Keratinocyte (primary cell): ENCODE results near the gene C7orf25. TPM values are rescaled to one million over a fixed set of nuclear protein-coding genes. Genes with fewer than 3 reads are reported as not detected.

ENCODE experiments used
- DNase-seq: peaks from one replicate; pipeline ENCODE4 v3.0.0-alpha.2; 2011; ENCODE audit warnings: low read depth, missing footprints, low spot score
- FAIRE-seq: peaks from 2 replicates; lab custom pipeline; 2011; peaks lifted over from hg19 to GRCh38; lab: Jason Lieb, UNC
- H2AFZ ChIP-seq: 2 replicates; pipeline ENCODE4 v1.6.0; 2012; ENCODE audit warnings: low read length, control low read depth, inconsistent platforms; ENCODE audit not compliant: control insufficient read depth
- H3K27ac ChIP-seq: 2 replicates; pipeline ENCODE4 v1.5.1; 2011; ENCODE audit warnings: low read length; ENCODE audit not compliant: control insufficient read depth, insufficient read depth
- H3K27me3 ChIP-seq: 3 replicates; pipeline ENCODE4 v1.6.0; 2011; ENCODE audit warnings: low read length; ENCODE audit not compliant: control insufficient read depth, insufficient read depth; ENCODE audit errors: extremely low read depth
- H3K36me3 ChIP-seq, 2 experiments: 2 replicates in 1 of 2; 3 replicates in 1 of 2; pipeline ENCODE4 v1.5.1; 2011; ENCODE audit warnings: low read length in 2 of 2, mild to moderate bottlenecking in 1 of 2; ENCODE audit not compliant: control insufficient read depth in 2 of 2, insufficient read depth in 2 of 2; ENCODE audit errors: extremely low read depth in 1 of 2
- H3K4me1 ChIP-seq: 3 replicates; pipeline ENCODE4 v1.5.1; 2011; ENCODE audit warnings: low read length; ENCODE audit not compliant: control insufficient read depth, insufficient read depth; ENCODE audit errors: extremely low read depth
- H3K4me2 ChIP-seq: 3 replicates; pipeline ENCODE4 v1.6.0; 2011; ENCODE audit warnings: low read depth, low read length; ENCODE audit not compliant: control insufficient read depth, insufficient read depth; ENCODE audit errors: extremely low read depth
- H3K4me3 ChIP-seq, 3 experiments: fragments of 200-600 bp in 1 of 3; sonication (generic) in 1 of 3; 2 replicates in 2 of 3; 3 replicates in 1 of 3; pipeline ENCODE4 v1.5.1; 2011 to 2016; ENCODE audit warnings: low read length in 3 of 3, mild to moderate bottlenecking in 3 of 3, control low read depth in 2 of 3, inconsistent platforms in 1 of 3, low read depth in 1 of 3, mixed read lengths in 1 of 3, mixed run types in 1 of 3, moderate library complexity in 1 of 3; ENCODE audit not compliant: control insufficient read depth in 2 of 3, insufficient read depth in 2 of 3; ENCODE audit errors: extremely low read depth in 1 of 3
- H3K79me2 ChIP-seq: 2 replicates; pipeline ENCODE4 v1.6.0; 2012; ENCODE audit warnings: low read length; ENCODE audit not compliant: control insufficient read depth, insufficient read depth
- H3K9ac ChIP-seq: 3 replicates; pipeline ENCODE4 v1.6.0; 2011; ENCODE audit warnings: low read length; ENCODE audit not compliant: control insufficient read depth, insufficient read depth; ENCODE audit errors: extremely low read depth
- H3K9me1 ChIP-seq: 3 replicates; pipeline ENCODE4 v1.6.0; 2011; ENCODE audit warnings: low read length; ENCODE audit not compliant: control insufficient read depth, insufficient read depth; ENCODE audit errors: extremely low read depth
- H3K9me3 ChIP-seq: 2 replicates; pipeline ENCODE4 v1.5.1; 2012; ENCODE audit warnings: low read depth, low read length; ENCODE audit not compliant: control insufficient read depth
- H4K20me1 ChIP-seq: 3 replicates; pipeline ENCODE4 v1.6.0; 2011; ENCODE audit warnings: low read length; ENCODE audit not compliant: control insufficient read depth, insufficient read depth; ENCODE audit errors: extremely low read depth
- CTCF ChIP-seq, 3 experiments: IDR thresholded peaks in 1 of 3; conservative IDR thresholded peaks in 1 of 3; optimal IDR thresholded peaks in 1 of 3; 2 replicates in 2 of 3; 3 replicates in 1 of 3; pipeline versions ENCODE3 to v1.5.1; 2011; ENCODE audit warnings: low read length in 3 of 3, mild to moderate bottlenecking in 3 of 3, moderate library complexity in 2 of 3, control low read depth in 1 of 3, inconsistent platforms in 1 of 3; ENCODE audit not compliant: insufficient read depth in 2 of 3; ENCODE audit errors: extremely low read depth in 1 of 3
- EZH2 ChIP-seq: IDR thresholded peaks from one replicate; pipeline ENCODE4 v1.6.1; 2012; ENCODE audit warnings: inconsistent platforms, mild to moderate bottlenecking, low read length, moderate library complexity
- dilution Hi-C: fragments of 300-500 bp; cut with MboI; formaldehyde crosslinking; loops from one replicate; pipeline ENCODE4 v1.7.0; 2020; ENCODE audit warnings: low sequenced_read_pairs; ENCODE audit not compliant: extremely low pct_ligation_motif_present
- polyA plus RNA-seq, 5 experiments: library from polyadenylated mRNA; depleted of rRNA in 3 of 5; stranded (reverse) in 3 of 5; stranded (forward) in 1 of 5; unstranded in 1 of 5; fragments of >200 nt; gene quantifications; 1 replicate in 1 of 5; 2 replicates in 3 of 5; 3 replicates in 1 of 5; pipeline versions ENCODE4 v1.2.1 to v1.2.3, GENCODE V29; 2011 to 2012; ENCODE audit warnings: missing spikeins in 2 of 5, low read depth in 1 of 5, low replicate concordance in 1 of 5

Gene C7orf25
- polyA plus RNA-seq, 1 donor (not counting 4 experiments of a cell fraction or from before 2014, with no cell fraction given), result 3.1 TPM

DNA sequence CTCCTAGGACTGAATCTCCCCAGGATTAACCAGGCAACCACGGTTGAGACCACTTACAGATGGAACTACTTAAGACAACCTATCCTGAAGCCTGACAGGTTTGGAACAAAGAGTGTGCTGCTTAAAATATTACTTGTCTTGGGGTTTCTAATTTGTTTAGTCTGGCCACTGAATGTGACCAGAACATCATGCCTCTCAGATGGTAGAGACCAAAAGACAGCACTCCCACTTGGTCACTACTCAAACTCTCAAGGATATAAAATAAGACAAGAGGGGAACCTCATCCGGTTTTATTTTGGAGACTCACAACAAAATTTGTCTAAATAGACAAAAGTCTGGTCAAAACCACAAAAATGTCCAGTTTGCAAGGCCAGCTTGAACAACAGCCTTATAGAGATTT is 35.7 kb upstream of the C7orf25 start:
- Histone ChIP-seq H3K79me2 (no peaks in the 10 kb centered on the region), H3K4me1 (no peaks in the 10 kb centered on the region), H3K36me3 (no peaks in the 10 kb centered on the region), H3K9me1 (no peaks in the 10 kb centered on the region), H3K27me3 (no peaks in the 10 kb centered on the region), H3K4me3 (no peak overlapping the region), H4K20me1 (no peaks in the 10 kb centered on the region), H3K27ac (no peak overlapping the region), H3K4me2 (no peak overlapping the region), H3K9ac (no peak overlapping the region), H3K9me3 (no peaks in the 10 kb centered on the region), H2AFZ (no peak overlapping the region)
- FAIRE-seq (no peak), DNase-seq (no peak)
- TF ChIP-seq EZH2 (no peak), CTCF (optimal IDR thresholded peaks at IDR 0.05 in 1 of 3, IDR thresholded peaks at IDR 0.05 in 1 of 3, conservative IDR thresholded peaks at IDR 0.05 in 1 of 3; ENCODE audit: extremely low read depth in 1 of 3, insufficient read depth in 2 of 3, low read length in 3 of 3) (no peak)
- dilution Hi-C loops, result no loop called here

DNA sequence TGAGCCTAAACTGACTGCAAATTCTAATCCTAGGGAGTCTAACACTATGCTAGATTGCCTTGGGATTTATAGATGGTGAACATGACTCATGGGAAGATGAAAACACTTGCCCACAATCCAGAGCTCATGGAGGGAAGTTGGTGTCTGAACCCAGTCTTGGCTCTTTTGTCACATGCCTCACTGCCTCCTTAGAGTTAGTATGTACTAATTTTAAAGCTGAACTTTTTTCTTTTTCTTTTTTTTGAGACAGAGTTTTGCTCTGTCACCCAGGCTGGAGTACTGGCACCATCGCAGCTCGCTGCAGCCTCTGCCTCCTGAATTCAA is 34.7 kb upstream of the C7orf25 start:
- H3K79me2 ChIP-seq, result no peaks in the 10 kb centered on the region
- H3K9me3 ChIP-seq, result no peaks in the 10 kb centered on the region
- dilution Hi-C loops, result no loop called here
- H3K9me1 ChIP-seq, result no peaks in the 10 kb centered on the region
- DNase-seq (no peak), FAIRE-seq (no peak)
- TF ChIP-seq EZH2 (no peak), CTCF (optimal IDR thresholded peaks at IDR 0.05 in 1 of 3, IDR thresholded peaks at IDR 0.05 in 1 of 3, conservative IDR thresholded peaks at IDR 0.05 in 1 of 3; ENCODE audit: extremely low read depth in 1 of 3, insufficient read depth in 2 of 3, low read length in 3 of 3) (no peak)
- H4K20me1 ChIP-seq, result no peaks in the 10 kb centered on the region
- no peak overlapping the region for H3K4me3 ChIP-seq
- no peaks in the 10 kb centered on the region for H3K4me1 ChIP-seq
- H3K27ac ChIP-seq, result no peak overlapping the region
- no peak overlapping the region for H3K9ac ChIP-seq
- H2AFZ ChIP-seq, result no peak overlapping the region
- no peaks in the 10 kb centered on the region for H3K27me3 ChIP-seq
- no peaks in the 10 kb centered on the region for H3K36me3 ChIP-seq
- no peak overlapping the region for H3K4me2 ChIP-seq
